ENCODE results near the gene FOXB1.

The FOXB1 gene

GRCh38 chr15:60006203-60006862 lies 2.2 kb downstream of the FOXB1 start:
- H3K4me3 ChIP-seq = peak overlapping the region; percentile 76
- no peak for DNase-seq (ENCODE audit: low read depth, low spot score)
- H3K36me3 ChIP-seq (ENCODE audit: insufficient read depth, low read length) = no peaks in the 10 kb centered on the region
- no peak for TF ChIP-seq FOXP2 (optimal IDR thresholded peaks at IDR 0.05; ENCODE audit: control extremely low read depth, extremely low read length, insufficient read depth)
- no peak for TF ChIP-seq POLR2AphosphoS5 (IDR thresholded peaks at IDR 0.05; ENCODE audit: borderline replicate concordance, low read depth, low read length)
- no peak for TF ChIP-seq EZH2 (IDR thresholded peaks at IDR 0.05)
- no peaks in the 10 kb centered on the region for H3K9me3 ChIP-seq (ENCODE audit: low read depth, low read length)
- H3K9ac ChIP-seq (ENCODE audit: insufficient read length) = no peak overlapping the region
- H3K27ac ChIP-seq = no peak overlapping the region

GRCh38 chr15:60006873-60007272 lies 2.8 kb downstream of the FOXB1 start:
- H3K4me3 ChIP-seq = no peak overlapping the region

GRCh38 chr15:60009124-60009960 lies 5.2 kb downstream of the FOXB1 start:
- no peaks in the 10 kb centered on the region for H3K9me3 ChIP-seq (ENCODE audit: low read depth, low read length)
- no peaks in the 10 kb centered on the region for H3K36me3 ChIP-seq (ENCODE audit: insufficient read depth, low read length)
- TF ChIP-seq FOXP2 (optimal IDR thresholded peaks at IDR 0.05; ENCODE audit: control extremely low read depth, extremely low read length, insufficient read depth) (no peak), EZH2 (IDR thresholded peaks at IDR 0.05) (no peak), POLR2AphosphoS5 (IDR thresholded peaks at IDR 0.05; ENCODE audit: borderline replicate concordance, low read depth, low read length) (no peak)
- no peak overlapping the region for H3K4me3 ChIP-seq
- DNase-seq (ENCODE audit: low read depth, low spot score) = no peak
- H3K9ac ChIP-seq (ENCODE audit: insufficient read length) = no peak overlapping the region
- no peak overlapping the region for H3K27ac ChIP-seq

More at GRCh38 chr15:60006873-60007272, 2.8 kb downstream of the FOXB1 start:
- Histone ChIP-seq H3K9ac (ENCODE audit: insufficient read length) (no peak overlapping the region), H3K36me3 (ENCODE audit: insufficient read depth, low read length) (no peaks in the 10 kb centered on the region), H3K9me3 (ENCODE audit: low read depth, low read length) (no peaks in the 10 kb centered on the region), H3K27ac (no peak overlapping the region)
- TF ChIP-seq FOXP2 (optimal IDR thresholded peaks at IDR 0.05; ENCODE audit: control extremely low read depth, extremely low read length, insufficient read depth) (no peak), POLR2AphosphoS5 (IDR thresholded peaks at IDR 0.05; ENCODE audit: borderline replicate concordance, low read depth, low read length) (no peak), EZH2 (IDR thresholded peaks at IDR 0.05) (no peak)
- DNase-seq (ENCODE audit: low read depth, low spot score) = no peak

- no peaks in the 10 kb centered on the region for H3K9me3 ChIP-seq (ENCODE audit: low read depth, low read length)
- no peak for DNase-seq (ENCODE audit: low read depth, low spot score)
- TF ChIP-seq EZH2 (IDR thresholded peaks at IDR 0.05) (no peak), POLR2AphosphoS5 (IDR thresholded peaks at IDR 0.05; ENCODE audit: borderline replicate concordance, low read depth, low read length) (no peak), FOXP2 (optimal IDR thresholded peaks at IDR 0.05; ENCODE audit: control extremely low read depth, extremely low read length, insufficient read depth) (no peak)
- no peak overlapping the region for H3K9ac ChIP-seq (ENCODE audit: insufficient read length)
- H3K4me3 ChIP-seq = no peak overlapping the region
- no peak overlapping the region for H3K27ac ChIP-seq
- H3K36me3 ChIP-seq (ENCODE audit: insufficient read depth, low read length) = no peaks in the 10 kb centered on the region
Measured at GRCh38 chr15:60009980-60010732, 6.0 kb downstream of the FOXB1 start.

GRCh38 chr15:60010858-60011257 lies 6.7 kb downstream of the FOXB1 start:
- Histone ChIP-seq H3K27ac (no peak overlapping the region), H3K36me3 (ENCODE audit: insufficient read depth, low read length) (no peaks in the 10 kb centered on the region), H3K9ac (ENCODE audit: insufficient read length) (no peak overlapping the region), H3K4me3 (no peak overlapping the region), H3K9me3 (ENCODE audit: low read depth, low read length) (no peaks in the 10 kb centered on the region)
- TF ChIP-seq FOXP2 (optimal IDR thresholded peaks at IDR 0.05; ENCODE audit: control extremely low read depth, extremely low read length, insufficient read depth) = no peak
- TF ChIP-seq EZH2 (IDR thresholded peaks at IDR 0.05) = no peak
- TF ChIP-seq POLR2AphosphoS5 (IDR thresholded peaks at IDR 0.05; ENCODE audit: borderline replicate concordance, low read depth, low read length) = no peak
- no peak for DNase-seq (ENCODE audit: low read depth, low spot score)

- DNase-seq (ENCODE audit: low read depth, low spot score) = no peak
- no peak overlapping the region for H3K9ac ChIP-seq (ENCODE audit: insufficient read length)
- TF ChIP-seq FOXP2 (optimal IDR thresholded peaks at IDR 0.05; ENCODE audit: control extremely low read depth, extremely low read length, insufficient read depth) = no peak
- TF ChIP-seq POLR2AphosphoS5 (IDR thresholded peaks at IDR 0.05; ENCODE audit: borderline replicate concordance, low read depth, low read length) = no peak
- TF ChIP-seq EZH2 (IDR thresholded peaks at IDR 0.05) = no peak
- no peak overlapping the region for H3K4me3 ChIP-seq
- no peak overlapping the region for H3K27ac ChIP-seq
- H3K9me3 ChIP-seq (ENCODE audit: low read depth, low read length) = no peaks in the 10 kb centered on the region
- H3K36me3 ChIP-seq (ENCODE audit: insufficient read depth, low read length) = no peaks in the 10 kb centered on the region
Measured at GRCh38 chr15:60012695-60013094, 8.6 kb downstream of the FOXB1 start.

GRCh38 chr15:60017538-60018520 lies 13.7 kb downstream of the FOXB1 start:
- TF ChIP-seq FOXP2 (optimal IDR thresholded peaks at IDR 0.05; ENCODE audit: control extremely low read depth, extremely low read length, insufficient read depth) = no peak
- TF ChIP-seq POLR2AphosphoS5 (IDR thresholded peaks at IDR 0.05; ENCODE audit: borderline replicate concordance, low read depth, low read length) = no peak
- no peak for TF ChIP-seq EZH2 (IDR thresholded peaks at IDR 0.05)
- no peak overlapping the region for H3K9ac ChIP-seq (ENCODE audit: insufficient read length)
- no peak for DNase-seq (ENCODE audit: low read depth, low spot score)
- no peaks in the 10 kb centered on the region for H3K36me3 ChIP-seq (ENCODE audit: insufficient read depth, low read length)
- H3K27ac ChIP-seq = no peak overlapping the region
- H3K4me3 ChIP-seq = no peak overlapping the region
- no peaks in the 10 kb centered on the region for H3K9me3 ChIP-seq (ENCODE audit: low read depth, low read length)

Measured in SK-N-MC (cell line).